Measurements from ENCODE around the gene RAB5B. TPM values are rescaled to one million over a fixed set of nuclear protein-coding genes. Genes with fewer than 3 reads are reported as not detected.
A peak's percentile ranks its signal among the peaks of the same experiment; 100 is the strongest.
"Not testable (repeated sequence)": the region's sequence is repeated elsewhere in the genome, so short reads cannot be mapped to it uniquely, and the experiment has no call there.

RAB5B gene
- total and polyA plus RNA-seq, 10 of the 15 experiments (the other 5 are each of a cell fraction or from before 2014, with no cell fraction given), result 7.5 to 149 (median 37.8) TPM

DNA sequence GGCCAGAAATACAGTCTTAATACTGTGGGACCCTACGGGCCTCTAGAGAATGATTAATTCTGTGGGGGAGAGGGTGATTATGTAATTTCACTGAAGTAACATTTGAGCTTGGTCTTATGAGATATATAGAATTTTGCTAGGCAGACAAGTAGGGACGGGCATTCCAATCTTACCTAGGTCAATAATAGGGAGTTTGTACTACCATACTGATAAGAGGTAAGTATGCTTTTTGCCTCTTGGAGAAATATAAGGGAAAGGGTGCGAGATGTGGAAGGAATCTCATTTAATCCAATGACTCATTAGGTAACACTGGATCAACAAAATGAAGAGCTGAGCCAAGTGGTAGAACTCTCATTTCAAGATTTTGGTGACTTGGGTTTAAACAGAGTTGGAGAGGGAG lies 5.2 kb downstream of the RAB5B start (continued):
- TF ChIP-seq, protein P1, sequence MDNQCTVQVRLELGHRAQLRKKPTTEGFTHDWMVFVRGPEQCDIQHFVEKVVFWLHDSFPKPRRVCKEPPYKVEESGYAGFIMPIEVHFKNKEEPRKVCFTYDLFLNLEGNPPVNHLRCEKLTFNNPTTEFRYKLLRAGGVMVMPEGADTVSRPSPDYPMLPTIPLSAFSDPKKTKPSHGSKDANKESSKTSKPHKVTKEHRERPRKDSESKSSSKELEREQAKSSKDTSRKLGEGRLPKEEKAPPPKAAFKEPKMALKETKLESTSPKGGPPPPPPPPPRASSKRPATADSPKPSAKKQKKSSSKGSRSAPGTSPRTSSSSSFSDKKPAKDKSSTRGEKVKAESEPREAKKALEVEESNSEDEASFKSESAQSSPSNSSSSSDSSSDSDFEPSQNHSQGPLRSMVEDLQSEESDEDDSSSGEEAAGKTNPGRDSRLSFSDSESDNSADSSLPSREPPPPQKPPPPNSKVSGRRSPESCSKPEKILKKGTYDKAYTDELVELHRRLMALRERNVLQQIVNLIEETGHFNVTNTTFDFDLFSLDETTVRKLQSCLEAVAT (IDR thresholded peaks at IDR 0.05), result no peak
- TF ChIP-seq ZNF384 (IDR thresholded peaks at IDR 0.05; ENCODE audit: borderline replicate concordance, low read depth, low read length) (no peak), ZNF274 (IDR thresholded peaks at IDR 0.05; ENCODE audit: insufficient read depth, insufficient read length) (no peak), E2F4 (IDR thresholded peaks at IDR 0.05; ENCODE audit: low read depth, low read length) (no peak), CBX3 (IDR thresholded peaks at IDR 0.05; ENCODE audit: borderline replicate concordance, low read depth) (no peak)

GRCh38 chr12:55981882-55982281 lies 8.0 kb downstream of the RAB5B start:
- ATAC-seq; H4K20me1 ChIP-seq (ENCODE audit: control insufficient read depth, insufficient read depth); H3K4me3 ChIP-seq; DNase-seq (ENCODE audit: low read depth, low spot score); intact Hi-C loops (cut with micrococcal nuclease; ENCODE audit: unreplicated experiment); H2AFZ ChIP-seq (ENCODE audit: control insufficient read depth, low read depth, low read length); BruUV-seq (replicated peaks); H3K9ac ChIP-seq (ENCODE audit: control insufficient read depth, insufficient read depth, low read length); H3K79me2 ChIP-seq (ENCODE audit: control insufficient read depth, insufficient read depth, low read length); in situ Hi-C loops (cut with MboI); H3K27me3 ChIP-seq (replicated peaks in 1 of 2; ENCODE audit: control insufficient read depth in 2 of 2, insufficient read depth in 2 of 2, low read length in 1 of 2); FAIRE-seq; H3K9me3 ChIP-seq (replicated peaks; ENCODE audit: control insufficient read depth, insufficient read depth, low read length): not testable (repeated sequence)
- H3K27ac ChIP-seq (ENCODE audit: control insufficient read depth, insufficient read depth), result peak overlapping the region; percentile 38; the same call in 1 of the 2 replicates
- peaks cover 0 to 15% of the 10 kb centered on the region in 2 experiments; a peak in 3 of 4 replicates for H3K36me3 ChIP-seq (ENCODE audit: control insufficient read depth in 2 of 2, insufficient read depth in 2 of 2, low read length in 1 of 2)
- peak overlapping the region; percentile 31; the same call in 1 of the 2 replicates for H3K4me2 ChIP-seq (ENCODE audit: control insufficient read depth, insufficient read depth)
- CTCF ChIA-PET, result interaction anchor here (0.7 to 4.2 kb wide), 9 partner anchors 8 to 52 kb away, joined by 3 to 45 read pairs (median 4); partner anchors contain the start of genes RAB5B and SUOX
- WGBS (ENCODE audit: insufficient coverage, insufficient replicate concordance, low lambda C conversion rate, missing lambda C conversion rate), result 57% methylated on average over 5 of the region's 5 CpGs
- SMC1A ChIA-PET (ENCODE audit: uncharacterized antibody, unreplicated experiment), result interaction anchor here (0.7 to 3.0 kb wide), 11 partner anchors 8 to 655 kb away, joined by 3 to 37 read pairs (median 6); partner anchors contain the start of genes ORMDL2, RAB5B, SARNP and SUOX
- POLR2A ChIA-PET, result interaction anchor here (0.5 to 5.6 kb wide), 14 partner anchors 8 to 243 kb away, joined by 3 to 85 read pairs (median 4); partner anchors contain the start of genes DGKA and RAB5B
- RAD21 ChIA-PET (ENCODE audit: unreplicated experiment), result interaction anchor here (0.6 to 6.4 kb wide), 10 partner anchors 8 to 244 kb away, joined by 3 to 56 read pairs (median 6); partner anchors contain the start of genes DNAJC14, RAB5B and SUOX
- H3K4me1 ChIP-seq (ENCODE audit: control insufficient read depth, insufficient read depth, low read length), result peaks cover 16% of the 10 kb centered on the region
